Body of pancreas (tissue), 4 donors: ENCODE results near the gene PCGF3.

Experiments used
- CTCF ChIP-seq, 7 experiments: fragments of 450-650 bp in 4 of 7; fragments of 200-600 bp in 3 of 7; sonication (generic) in 3 of 7; IDR thresholded peaks; one replicate each; pipeline ENCODE4 v1.5.1; 2016 to 2019; ENCODE audit warnings: antibody characterized with exemption in 7 of 7
- POLR2A ChIP-seq, 3 donors: fragments of 450-650 bp; IDR thresholded peaks; one replicate each; pipeline ENCODE4 v1.6.1; 2016; ENCODE audit warnings: antibody characterized with exemption in 3 of 3, mild to moderate bottlenecking in 2 of 3

GRCh38 chr4:714087-714486, 8.5 kb downstream of the PCGF3 start:
- TF ChIP-seq CTCF (IDR thresholded peaks at IDR 0.05) (no peak), POLR2A (IDR thresholded peaks at IDR 0.05) (no peak)
